HepG2 (cell line): ENCODE measurements around the gene DHRS4L2. TPM values are rescaled to one million over a fixed set of nuclear protein-coding genes. Genes with fewer than 3 reads are reported as not detected.
A peak's percentile ranks its signal among the peaks of the same experiment; 100 is the strongest.

ENCODE experiments used
- CAMTA2 ChIP-seq: sonication (generic); formaldehyde crosslinking; IDR thresholded peaks from 2 replicates; pipeline ENCODE4 v1.4.0; 2020; ENCODE audit warnings: mild to moderate bottlenecking, missing genetic modification reagents, borderline replicate concordance
- DMAP1 ChIP-seq: IDR thresholded peaks from 2 replicates; pipeline ENCODE4 v1.6.1; 2016
- GATA4 ChIP-seq: sonication (generic); IDR thresholded peaks from 2 replicates; pipeline ENCODE4 v1.6.1; 2016; ENCODE audit warnings: antibody characterized with exemption, low read depth, borderline replicate concordance
- GPBP1L1 ChIP-seq: sonication (generic); formaldehyde crosslinking; IDR thresholded peaks from 2 replicates; pipeline ENCODE4 v1.5.0; 2020; ENCODE audit warnings: mild to moderate bottlenecking, missing genetic modification reagents
- IRF1 ChIP-seq: sonication (generic); formaldehyde crosslinking; IDR thresholded peaks from 2 replicates; pipeline ENCODE4 v1.4.0; 2020; ENCODE audit warnings: low read depth, mild to moderate bottlenecking, missing genetic modification reagents
- MXD3 ChIP-seq: IDR thresholded peaks from 2 replicates; pipeline ENCODE4 v1.6.1; 2016; ENCODE audit warnings: mild to moderate bottlenecking, missing biosample characterization, missing genetic modification reagents
- NPAS2 ChIP-seq: sonication (generic); formaldehyde crosslinking; IDR thresholded peaks from 2 replicates; pipeline ENCODE4 v1.8.0; 2022; ENCODE audit warnings: mild to moderate bottlenecking, missing genetic modification reagents, borderline replicate concordance
- ZNF234 ChIP-seq: sonication (generic); formaldehyde crosslinking; conservative IDR thresholded peaks from 2 replicates; pipeline ENCODE4 v1.5.1; 2020; ENCODE audit warnings: mild to moderate bottlenecking, missing genetic modification reagents
- ZNF512B ChIP-seq: sonication (generic); formaldehyde crosslinking; IDR thresholded peaks from 2 replicates; pipeline ENCODE4 v1.5.1; 2020; ENCODE audit warnings: missing genetic modification reagents, mild to moderate bottlenecking, borderline replicate concordance
- ZNF766 ChIP-seq: sonication (generic); formaldehyde crosslinking; IDR thresholded peaks from 2 replicates; pipeline ENCODE4 v1.5.0; 2020; ENCODE audit warnings: missing genetic modification reagents, borderline replicate concordance
- polyA plus RNA-seq, 8 experiments: library from polyadenylated mRNA; depleted of rRNA in 3 of 8; stranded (reverse) in 7 of 8; unstranded in 1 of 8; fragments of >200 nt; fragmentation: Illumina TruSeq in 4 of 8; extraction: Trizol in 4 of 8; gene quantifications; 2 replicates each; pipeline versions ENCODE4 v1.2.1 to v1.2.3, GENCODE V29; 2011 to 2016; ENCODE audit warnings: low read depth in 4 of 8, missing spikeins in 1 of 8, mixed read lengths in 1 of 8; ENCODE audit not compliant: insufficient read depth in 1 of 8
- total RNA-seq, 5 experiments: library from RNA; depleted of rRNA; stranded (reverse); fragments of >200 nt; fragmentation: Illumina TruSeq; extraction: Trizol; gene quantifications; 2 replicates each; pipeline ENCODE4 v1.2.3, GENCODE V29; 2016; ENCODE audit warnings: low read depth in 1 of 5
- TF ChIP-seq, protein P1 (sequence below), 2 experiments: sonication (generic) in 1 of 2; formaldehyde crosslinking in 1 of 2; IDR thresholded peaks; 2 replicates each; pipeline versions ENCODE4 v1.6.1 to v1.9.0; 2014 to 2022; ENCODE audit warnings: antibody characterized with exemption in 1 of 2, borderline replicate concordance in 1 of 2, inconsistent platforms in 1 of 2, low read depth in 1 of 2, missing genetic modification reagents in 1 of 2
- TF ChIP-seq, protein P2 (sequence below): sonication (generic); formaldehyde crosslinking; IDR thresholded peaks from 2 replicates; pipeline ENCODE4 v1.5.1; 2020; ENCODE audit warnings: missing genetic modification reagents, mild to moderate bottlenecking, borderline replicate concordance

The DHRS4L2 gene
- total and polyA plus RNA-seq, 2 of the 13 experiments (the other 11 are each of a cell fraction or from before 2014, with no cell fraction given), result 24.7 to 38.2 TPM

GRCh38 chr14:24036169-24036962, 47.6 kb downstream of the DHRS4L2 start (continued):
- TF ChIP-seq, protein P1, sequence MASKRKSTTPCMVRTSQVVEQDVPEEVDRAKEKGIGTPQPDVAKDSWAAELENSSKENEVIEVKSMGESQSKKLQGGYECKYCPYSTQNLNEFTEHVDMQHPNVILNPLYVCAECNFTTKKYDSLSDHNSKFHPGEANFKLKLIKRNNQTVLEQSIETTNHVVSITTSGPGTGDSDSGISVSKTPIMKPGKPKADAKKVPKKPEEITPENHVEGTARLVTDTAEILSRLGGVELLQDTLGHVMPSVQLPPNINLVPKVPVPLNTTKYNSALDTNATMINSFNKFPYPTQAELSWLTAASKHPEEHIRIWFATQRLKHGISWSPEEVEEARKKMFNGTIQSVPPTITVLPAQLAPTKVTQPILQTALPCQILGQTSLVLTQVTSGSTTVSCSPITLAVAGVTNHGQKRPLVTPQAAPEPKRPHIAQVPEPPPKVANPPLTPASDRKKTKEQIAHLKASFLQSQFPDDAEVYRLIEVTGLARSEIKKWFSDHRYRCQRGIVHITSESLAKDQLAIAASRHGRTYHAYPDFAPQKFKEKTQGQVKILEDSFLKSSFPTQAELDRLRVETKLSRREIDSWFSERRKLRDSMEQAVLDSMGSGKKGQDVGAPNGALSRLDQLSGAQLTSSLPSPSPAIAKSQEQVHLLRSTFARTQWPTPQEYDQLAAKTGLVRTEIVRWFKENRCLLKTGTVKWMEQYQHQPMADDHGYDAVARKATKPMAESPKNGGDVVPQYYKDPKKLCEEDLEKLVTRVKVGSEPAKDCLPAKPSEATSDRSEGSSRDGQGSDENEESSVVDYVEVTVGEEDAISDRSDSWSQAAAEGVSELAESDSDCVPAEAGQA (IDR thresholded peaks at IDR 0.05; ENCODE audit: low read depth), result no peak; the same call in 1 of the 2 replicates
- TF ChIP-seq, protein P1 (CRISPR knock-in tag; IDR thresholded peaks at IDR 0.05; ENCODE audit: borderline replicate concordance), result no peak
- TF ChIP-seq GATA4 (no peak; the same call in 1 of the 2 replicates), MXD3 (CRISPR knock-in tag) (peak; percentile 79; the same call in 1 of the 2 replicates), NPAS2 (0 out of 2 replicates have a peak, but pooled peaks have one; percentile 14), IRF1 (0 out of 2 replicates have a peak, but pooled peaks have one; percentile 51), GPBP1L1 (CRISPR knock-in tag) (no peak), ZNF512B (CRISPR knock-in tag) (0 out of 2 replicates have a peak, but pooled peaks have one; percentile 63), CAMTA2 (CRISPR knock-in tag) (0 out of 2 replicates have a peak, but pooled peaks have one; percentile 56), ZNF234 (0 out of 2 replicates have a peak, but pooled peaks have one; percentile 84), DMAP1 (CRISPR knock-in tag) (peak; percentile 72; the same call in 1 of the 2 replicates), ZNF766 (CRISPR knock-in tag) (no peak; the same call in 1 of the 2 replicates)
- TF ChIP-seq, protein P2, sequence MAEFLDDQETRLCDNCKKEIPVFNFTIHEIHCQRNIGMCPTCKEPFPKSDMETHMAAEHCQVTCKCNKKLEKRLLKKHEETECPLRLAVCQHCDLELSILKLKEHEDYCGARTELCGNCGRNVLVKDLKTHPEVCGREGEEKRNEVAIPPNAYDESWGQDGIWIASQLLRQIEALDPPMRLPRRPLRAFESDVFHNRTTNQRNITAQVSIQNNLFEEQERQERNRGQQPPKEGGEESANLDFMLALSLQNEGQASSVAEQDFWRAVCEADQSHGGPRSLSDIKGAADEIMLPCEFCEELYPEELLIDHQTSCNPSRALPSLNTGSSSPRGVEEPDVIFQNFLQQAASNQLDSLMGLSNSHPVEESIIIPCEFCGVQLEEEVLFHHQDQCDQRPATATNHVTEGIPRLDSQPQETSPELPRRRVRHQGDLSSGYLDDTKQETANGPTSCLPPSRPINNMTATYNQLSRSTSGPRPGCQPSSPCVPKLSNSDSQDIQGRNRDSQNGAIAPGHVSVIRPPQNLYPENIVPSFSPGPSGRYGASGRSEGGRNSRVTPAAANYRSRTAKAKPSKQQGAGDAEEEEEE, result no peak; the same call in 1 of the 2 replicates
